Subcutaneous adipose tissue (tissue), 4 donors: ENCODE results near the gene TTC12. TPM values are rescaled to one million over a fixed set of nuclear protein-coding genes. Genes with fewer than 3 reads are reported as not detected.

ENCODE experiments used
- total RNA-seq, 4 donors: library from RNA; depleted of rRNA; stranded (reverse); fragments of >200 nt; gene quantifications; one replicate each; pipeline ENCODE4 v1.1.0, GENCODE V29; 2016
- TF ChIP-seq, protein P1 (sequence below): fragments of 450-650 bp; IDR thresholded peaks from one replicate; pipeline ENCODE4 v1.5.1; 2016; ENCODE audit warnings: low read depth, mild to moderate bottlenecking, control low read depth, antibody characterized with exemption, moderate library complexity

TTC12 gene
- total RNA-seq, 4 donors from 2014 or later: 10.6 to 17.7 (median 12.2) TPM

DNA sequence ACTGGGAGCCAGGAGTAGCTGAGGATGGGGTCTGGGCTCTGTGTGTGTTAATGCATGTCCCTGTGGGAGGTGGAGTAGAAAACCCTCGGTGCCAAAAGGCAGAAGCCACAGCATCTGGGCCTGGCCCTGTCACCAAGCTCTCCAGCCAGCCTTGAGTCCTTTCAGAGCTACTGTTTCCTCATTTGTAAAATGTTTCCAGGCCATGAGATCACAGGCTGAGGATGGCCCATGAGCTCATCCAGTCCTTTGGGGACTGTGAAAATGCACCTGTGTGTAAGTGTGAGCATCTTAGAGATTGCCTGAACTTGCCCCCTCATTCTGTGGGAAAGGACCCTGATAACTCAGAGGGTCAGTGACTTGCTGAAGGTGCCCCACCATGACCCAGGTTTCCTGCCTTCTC lies 82.3 kb downstream of the TTC12 start:
- TF ChIP-seq, protein P1, sequence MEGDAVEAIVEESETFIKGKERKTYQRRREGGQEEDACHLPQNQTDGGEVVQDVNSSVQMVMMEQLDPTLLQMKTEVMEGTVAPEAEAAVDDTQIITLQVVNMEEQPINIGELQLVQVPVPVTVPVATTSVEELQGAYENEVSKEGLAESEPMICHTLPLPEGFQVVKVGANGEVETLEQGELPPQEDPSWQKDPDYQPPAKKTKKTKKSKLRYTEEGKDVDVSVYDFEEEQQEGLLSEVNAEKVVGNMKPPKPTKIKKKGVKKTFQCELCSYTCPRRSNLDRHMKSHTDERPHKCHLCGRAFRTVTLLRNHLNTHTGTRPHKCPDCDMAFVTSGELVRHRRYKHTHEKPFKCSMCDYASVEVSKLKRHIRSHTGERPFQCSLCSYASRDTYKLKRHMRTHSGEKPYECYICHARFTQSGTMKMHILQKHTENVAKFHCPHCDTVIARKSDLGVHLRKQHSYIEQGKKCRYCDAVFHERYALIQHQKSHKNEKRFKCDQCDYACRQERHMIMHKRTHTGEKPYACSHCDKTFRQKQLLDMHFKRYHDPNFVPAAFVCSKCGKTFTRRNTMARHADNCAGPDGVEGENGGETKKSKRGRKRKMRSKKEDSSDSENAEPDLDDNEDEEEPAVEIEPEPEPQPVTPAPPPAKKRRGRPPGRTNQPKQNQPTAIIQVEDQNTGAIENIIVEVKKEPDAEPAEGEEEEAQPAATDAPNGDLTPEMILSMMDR: no peak

DNA sequence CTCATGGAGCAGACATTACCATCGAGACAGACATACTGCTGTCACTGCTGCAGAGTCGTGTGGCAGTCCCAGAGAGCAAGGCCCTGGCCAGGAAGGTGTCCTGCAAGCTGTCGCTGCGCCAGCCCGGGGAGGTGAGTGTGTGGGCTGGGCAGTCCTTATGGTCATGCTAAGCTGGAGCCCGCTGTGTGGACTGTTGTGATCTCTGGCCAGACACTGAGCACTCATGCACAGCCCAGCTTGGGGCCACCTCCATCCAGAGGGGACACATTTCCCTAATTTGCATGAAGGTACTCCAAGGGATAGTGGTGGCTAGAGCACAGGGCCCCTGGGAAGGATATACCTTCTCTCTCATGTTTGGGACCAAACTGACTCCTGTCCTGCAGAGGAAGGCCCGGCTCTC lies 82.8 kb downstream of the TTC12 start:
- TF ChIP-seq, protein P1: no peak

DNA sequence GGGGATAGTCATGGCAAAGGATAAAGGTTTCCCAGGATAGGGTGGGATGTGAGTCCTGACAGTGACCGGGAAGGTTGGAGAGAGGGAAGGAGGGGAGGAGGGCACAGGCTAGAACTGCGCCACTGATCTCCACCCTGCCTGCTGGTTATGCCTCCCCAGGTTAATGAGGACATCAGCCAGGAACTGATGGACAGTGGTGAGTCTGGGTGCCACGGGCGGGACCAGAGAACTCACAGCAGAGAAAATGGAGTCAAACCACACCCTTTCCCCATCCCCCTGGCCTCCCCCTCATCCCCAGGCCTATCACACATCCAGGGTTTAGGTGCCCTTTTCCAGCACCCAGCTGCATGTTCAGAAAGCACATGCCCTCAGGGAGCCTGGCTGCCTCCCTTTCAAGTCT lies 83.4 kb downstream of the TTC12 start:
- TF ChIP-seq, protein P1: no peak

DNA sequence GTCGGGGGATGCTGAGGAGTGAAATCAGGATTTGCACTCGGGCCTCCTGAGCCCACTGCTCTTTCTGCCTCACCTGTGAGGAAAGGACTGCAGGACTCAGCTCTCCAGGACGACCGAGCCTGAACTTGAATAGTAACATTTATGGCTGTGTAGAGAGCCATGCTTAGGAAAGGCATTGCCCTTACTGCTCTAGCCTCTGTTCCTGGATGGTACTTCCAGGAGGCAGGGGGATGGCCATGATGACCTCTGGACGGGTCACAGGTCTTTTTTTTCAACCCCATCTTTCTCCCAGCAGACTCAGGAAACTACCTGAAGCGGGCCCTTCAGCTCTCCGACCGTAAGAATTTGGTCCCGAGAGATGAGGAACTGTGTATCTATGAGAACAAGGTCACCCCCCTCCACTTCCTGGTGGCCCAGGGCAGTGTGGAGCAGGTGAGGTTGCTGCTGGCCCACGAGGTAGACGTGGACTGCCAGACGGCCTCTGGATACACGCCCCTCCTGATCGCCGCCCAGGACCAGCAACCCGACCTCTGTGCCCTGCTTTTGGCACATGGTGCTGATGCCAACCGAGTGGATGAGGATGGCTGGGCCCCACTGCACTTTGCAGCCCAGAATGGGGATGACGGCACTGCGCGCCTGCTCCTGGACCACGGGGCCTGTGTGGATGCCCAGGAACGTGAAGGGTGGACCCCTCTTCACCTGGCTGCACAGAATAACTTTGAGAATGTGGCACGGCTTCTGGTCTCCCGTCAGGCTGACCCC lies 84.5 kb downstream of the TTC12 start:
- TF ChIP-seq, protein P1: no peak

DNA sequence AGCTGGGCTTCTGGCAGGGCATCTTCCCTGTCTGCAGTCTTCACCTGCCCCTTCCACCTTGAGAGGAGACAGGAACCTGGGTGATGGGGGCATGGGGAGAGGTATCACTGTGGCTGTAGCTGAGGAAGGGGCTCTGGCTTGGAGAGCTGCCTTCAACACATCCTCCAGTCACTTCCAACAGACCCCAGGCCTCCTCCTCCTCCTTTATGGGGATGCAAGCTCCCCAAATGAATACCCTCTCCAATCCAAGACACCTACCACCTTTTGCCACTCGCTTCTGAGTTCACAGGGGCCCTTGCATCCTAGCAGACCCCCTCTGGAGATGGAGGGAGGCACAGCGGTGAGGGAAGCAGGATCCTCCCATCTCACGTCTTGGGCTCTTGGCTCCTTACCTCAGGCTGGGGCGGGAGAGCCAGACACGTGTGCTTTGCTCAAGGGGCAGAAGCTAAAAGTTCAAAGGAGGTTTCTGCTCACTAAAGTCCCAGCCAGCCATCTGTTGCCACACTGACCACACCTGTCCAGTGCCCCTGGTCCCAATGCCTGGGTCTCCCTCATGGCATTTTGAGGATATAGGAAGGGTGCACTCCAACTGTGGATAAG lies 86.3 kb downstream of the TTC12 start:
- TF ChIP-seq, protein P1: no peak

DNA sequence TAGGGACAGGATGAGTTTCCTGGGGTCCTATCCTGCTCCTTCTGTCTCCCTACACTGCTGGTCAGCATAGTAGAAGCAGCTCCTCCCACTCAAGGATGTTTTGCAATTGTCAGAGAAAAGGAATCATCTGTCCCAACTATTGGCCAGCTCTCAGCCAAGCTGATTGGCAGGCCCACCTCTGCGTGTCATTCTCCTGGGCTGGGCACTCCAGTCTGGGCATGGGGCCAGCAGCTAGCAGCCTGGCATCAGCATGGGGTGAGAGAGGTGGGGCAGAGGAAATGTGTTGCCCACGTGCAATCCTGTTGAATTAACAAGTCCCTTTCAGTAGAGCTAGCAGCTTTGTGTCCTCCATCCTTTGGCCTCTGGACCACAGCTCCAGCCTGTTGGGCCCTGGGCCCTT lies 87.3 kb downstream of the TTC12 start:
- TF ChIP-seq, protein P1: no peak

DNA sequence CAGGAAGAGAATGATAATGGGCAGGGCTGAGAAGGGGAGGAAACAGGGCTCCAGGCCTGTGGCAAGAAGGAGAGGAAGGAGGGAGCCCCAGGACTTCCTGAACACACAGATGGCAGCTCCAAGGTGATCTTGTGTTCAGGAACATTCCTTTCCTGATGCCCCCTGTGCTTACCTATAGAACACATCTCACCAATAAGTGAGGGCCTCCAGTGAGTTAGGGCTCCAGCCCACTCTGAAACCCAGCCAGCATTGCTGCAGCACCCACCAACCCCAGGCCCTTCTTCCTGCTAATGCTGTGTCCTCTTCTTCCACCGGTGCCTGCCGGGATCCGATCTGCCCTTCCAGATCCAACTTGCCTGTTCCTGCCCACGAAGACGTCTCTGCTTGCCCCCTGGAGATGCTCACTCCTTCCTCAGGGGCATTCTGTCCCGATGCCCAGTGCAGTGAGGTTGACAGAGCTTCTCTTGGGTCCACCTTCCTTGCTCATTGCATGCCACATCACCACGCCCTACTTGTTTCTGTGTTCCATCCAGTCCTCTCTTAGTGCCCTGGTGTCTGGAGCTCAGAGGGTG lies 90.6 kb downstream of the TTC12 start:
- TF ChIP-seq, protein P1: no peak
